HG03469 (cell line): ENCODE results near the gene ADGRD1.

Source experiments
- ATAC-seq: cut with Tn5 transposase; IDR thresholded peaks from one replicate; pipeline ENCODE4 v1.9.1; 2021; ENCODE audit warnings: mild to moderate bottlenecking, moderate library complexity, moderate number of reproducible peaks; ENCODE audit not compliant: unreplicated experiment

Gene ADGRD1

DNA sequence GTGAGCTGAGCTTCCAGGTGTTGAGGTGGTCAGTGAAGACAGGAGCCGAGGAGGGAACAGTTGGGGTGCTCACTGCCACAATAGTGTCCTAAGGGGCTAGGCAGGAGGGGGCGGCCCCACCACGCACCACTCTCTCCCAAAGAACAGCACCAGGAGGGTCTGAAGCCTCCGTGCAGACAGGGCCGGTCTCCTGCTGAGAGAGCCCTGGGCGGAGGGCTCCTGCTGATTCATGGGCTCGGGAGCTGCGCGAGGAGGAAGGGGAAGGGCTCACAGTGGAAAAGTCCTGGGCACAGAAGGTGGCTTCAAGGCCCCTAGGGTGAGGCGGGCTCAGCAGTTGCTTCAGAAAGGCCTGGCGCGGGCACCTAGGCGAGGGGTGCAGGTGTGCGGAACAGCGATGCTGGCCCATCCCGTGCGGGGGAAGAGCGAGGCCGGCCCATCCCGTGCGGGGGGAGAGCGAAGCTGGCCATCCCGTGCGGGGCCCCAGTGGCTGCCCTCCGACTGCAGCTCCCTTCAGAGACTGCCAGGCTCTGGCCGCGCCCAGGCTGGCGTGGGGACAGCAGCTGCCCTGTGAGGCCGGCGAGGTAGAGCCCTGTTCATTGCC, 176.7 kb downstream of the ADGRD1 start:
- ATAC-seq: no peak

DNA sequence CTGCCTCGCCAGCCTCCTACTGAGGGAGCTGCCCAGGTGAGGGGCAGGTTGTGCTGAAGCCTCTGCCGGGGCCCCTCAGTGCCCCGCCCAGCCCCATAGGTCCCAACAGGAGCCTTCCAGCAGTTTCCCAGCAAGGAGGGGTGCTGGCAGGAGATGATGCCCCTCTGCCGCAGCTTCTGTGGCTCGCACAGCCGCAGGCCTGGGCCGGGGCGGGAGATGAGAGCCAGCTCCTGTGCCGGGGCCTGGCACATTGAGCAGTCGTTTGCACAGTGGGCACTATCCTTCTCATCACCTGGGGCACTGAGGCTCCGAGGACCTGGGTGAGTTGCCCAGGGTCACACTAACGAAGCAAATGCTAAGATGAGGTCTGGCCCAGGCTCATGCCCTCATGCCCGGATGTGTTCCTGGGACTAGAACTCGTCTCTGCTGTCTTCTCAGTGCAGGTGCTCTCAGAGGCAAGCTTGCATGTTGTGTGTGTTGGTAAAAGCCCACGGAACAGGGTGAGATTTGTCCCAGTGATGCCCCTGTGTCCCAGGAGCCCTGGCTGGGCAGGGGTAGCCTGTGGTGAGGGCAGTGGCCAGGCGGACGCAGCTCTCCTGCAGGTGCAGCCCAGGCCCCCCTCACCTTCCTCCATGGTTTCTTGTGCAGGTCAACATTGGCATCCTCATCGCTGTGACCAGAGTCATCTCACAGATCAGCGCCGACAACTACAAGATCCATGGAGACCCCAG, 177.5 kb downstream of the ADGRD1 start:
- no peak for ATAC-seq

DNA sequence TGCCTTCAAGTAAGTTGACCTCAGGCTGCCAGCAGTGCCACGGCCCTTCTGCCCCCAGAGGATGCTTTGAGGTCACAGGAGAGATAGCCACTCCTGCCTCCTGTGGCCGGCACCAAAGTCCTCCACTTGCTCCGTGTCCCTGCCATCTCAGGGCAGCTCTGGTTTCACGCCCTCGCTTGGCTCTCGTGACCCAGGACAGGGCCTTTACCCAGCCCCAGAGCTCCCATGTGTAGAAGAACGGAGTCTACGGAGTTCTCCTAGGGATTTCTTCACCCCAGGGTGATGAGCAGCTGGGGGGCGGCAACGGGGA, 178.1 kb downstream of the ADGRD1 start:
- ATAC-seq: no peak

GRCh38 chr12:131132118-131132892, 178.6 kb downstream of the ADGRD1 start:
- ATAC-seq: no peak

GRCh38 chr12:131133015-131133905, 179.6 kb downstream of the ADGRD1 start:
- no peak for ATAC-seq

DNA sequence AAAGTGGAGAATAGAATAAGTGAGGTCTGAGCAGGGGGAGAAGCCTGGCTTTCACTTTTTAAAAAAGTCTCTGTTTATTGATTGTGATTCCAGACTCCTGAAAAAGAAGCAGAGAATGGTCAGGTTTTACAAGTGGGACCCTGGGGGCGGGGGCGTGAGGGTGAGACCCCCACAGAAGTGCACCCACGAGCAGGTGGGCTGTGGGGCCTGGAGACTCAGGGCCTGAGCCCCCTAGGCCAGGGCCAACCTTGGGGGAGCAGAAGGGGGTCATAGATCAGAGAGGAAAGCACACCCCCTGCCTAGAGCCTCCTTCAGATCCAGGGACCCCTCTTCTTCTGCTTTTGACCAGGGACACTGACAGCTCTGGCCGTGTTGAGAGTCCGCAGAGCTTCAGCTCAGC, 180.3 kb downstream of the ADGRD1 start:
- no peak for ATAC-seq

DNA sequence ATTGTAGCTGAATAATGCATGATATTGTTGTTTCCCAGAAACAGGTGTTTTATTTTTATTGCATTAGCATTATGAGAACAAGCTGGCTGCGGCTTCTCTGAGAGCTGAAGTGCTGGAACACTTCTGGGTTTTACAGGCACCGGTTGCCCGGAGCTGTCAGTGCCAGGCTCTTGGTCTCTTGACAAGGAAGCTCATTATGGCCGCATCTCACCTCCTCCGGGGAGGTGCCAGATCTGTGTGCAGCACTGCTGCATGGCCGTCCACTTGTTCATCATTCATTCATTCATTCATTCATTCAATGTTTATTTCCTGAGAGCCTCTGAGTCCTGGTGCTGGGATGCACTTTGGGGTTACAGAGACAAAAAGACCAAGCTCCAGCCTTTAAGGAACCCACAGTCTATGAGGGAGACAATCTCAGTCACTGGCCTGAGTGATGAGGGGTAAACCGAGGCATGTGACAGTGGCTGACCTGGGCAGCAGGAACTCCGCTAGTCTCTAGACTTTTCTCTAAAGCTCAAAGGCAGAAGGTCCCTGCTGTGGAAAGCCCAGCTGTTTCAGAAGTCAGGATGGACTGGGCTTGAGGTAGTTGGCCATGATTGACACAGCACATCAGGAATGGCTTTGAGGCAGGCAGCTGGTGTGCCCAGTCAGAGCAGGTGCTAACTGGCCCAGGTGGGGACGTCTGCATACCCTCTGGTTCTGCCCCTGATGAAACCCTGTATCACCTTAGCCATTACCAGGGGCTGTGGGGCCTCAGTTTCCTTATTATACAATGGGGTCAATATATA, 181.0 kb downstream of the ADGRD1 start:
- ATAC-seq: no peak

GRCh38 chr12:131135311-131135785, 181.6 kb downstream of the ADGRD1 start:
- no peak for ATAC-seq

DNA sequence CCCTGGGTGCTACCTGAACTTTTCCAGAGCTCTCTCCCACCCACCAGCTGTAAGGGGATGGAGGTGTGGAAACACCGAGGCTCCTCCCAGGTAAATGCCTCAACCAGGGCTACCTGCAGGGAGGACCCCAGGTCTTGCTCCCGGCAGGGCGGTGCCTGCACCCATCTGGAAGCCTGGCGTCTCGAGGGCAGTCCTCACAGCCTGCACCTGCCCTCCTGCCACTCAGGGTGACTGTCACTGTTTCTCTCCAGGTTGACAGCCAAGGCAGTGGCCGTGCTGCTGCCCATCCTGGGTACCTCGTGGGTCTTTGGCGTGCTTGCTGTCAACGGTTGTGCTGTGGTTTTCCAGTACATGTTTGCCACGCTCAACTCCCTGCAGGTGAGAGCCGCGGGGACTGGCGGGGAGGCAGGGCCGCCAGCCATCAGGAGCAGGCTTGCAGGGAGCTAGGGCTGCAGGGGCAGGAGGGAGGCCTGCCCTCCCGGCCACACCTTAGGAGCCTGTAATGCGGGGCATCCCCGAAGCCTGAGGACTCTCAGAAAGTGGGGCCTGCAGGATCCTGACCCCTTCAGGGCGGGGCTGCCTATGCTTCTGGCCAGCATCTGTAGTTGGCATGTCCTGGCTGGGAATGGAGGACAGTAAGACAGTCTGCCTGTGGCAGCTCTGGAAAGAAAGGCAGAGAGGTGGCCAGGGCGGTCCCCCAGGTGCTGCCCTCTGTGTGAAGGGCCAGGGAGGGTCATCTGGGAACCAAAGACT, 182.3 kb downstream of the ADGRD1 start:
- ATAC-seq: no peak

DNA sequence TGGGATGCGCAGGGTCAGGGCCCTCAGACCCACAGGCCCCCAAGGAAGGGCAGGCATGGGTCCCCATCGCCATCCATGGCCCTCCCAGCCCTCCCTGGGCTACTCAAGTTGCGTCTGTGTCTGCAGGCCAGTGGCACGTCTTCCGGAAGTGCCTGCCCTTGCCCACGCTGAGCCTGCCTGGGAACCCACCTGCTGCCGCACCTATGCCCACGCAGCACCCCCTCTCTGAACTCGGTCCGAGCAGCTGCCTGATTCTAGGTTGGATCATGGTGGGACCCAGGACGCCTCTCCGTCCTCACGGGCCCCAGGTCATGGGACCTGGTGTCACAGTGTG, 182.8 kb downstream of the ADGRD1 start:
- ATAC-seq: no peak

GRCh38 chr12:131137009-131137835, 183.5 kb downstream of the ADGRD1 start:
- no peak for ATAC-seq

GRCh38 chr12:131137836-131138637, 184.3 kb downstream of the ADGRD1 start:
- ATAC-seq: no peak

- no peak for ATAC-seq
Observed at GRCh38 chr12:131138638-131139362, 185.1 kb downstream of the ADGRD1 start.

DNA sequence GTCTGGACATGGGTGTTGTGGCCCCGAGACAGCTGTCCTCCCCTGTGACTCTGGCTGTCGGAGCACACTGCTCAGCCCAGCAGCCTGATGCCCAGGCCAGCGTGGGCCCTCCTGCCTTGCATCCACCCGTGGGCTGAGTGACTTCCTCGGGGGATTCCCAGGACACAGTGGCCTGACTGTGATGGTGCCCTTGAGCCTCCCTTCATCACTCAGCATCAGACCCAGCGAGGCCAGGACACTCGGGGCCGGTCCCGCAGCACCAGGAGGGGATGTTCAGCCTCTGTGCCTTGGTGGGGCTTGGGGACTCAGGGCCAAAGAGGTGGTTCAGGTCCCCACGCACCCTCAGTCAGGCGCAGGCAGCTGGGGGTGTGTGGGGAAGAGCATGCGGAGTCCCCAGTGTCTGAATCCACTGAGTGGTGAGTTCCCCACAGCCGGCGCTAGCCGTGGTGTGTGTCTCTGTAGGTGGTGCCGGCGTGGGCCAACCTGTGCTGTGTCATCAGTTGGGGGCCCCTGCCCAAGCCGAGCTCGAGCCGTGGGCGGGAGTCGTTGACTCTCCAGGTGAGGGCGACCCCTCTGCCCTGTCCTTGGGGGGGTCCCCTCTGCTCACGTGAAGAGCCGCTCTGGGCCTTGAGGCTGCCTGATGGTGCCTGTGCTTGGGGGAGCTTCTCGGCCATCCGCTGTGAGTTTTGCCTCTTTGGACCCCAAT, 185.8 kb downstream of the ADGRD1 start:
- no peak for ATAC-seq

GRCh38 chr12:131140069-131140435, 186.3 kb downstream of the ADGRD1 start:
- no peak for ATAC-seq

GRCh38 chr12:131140697-131141096, 187.0 kb downstream of the ADGRD1 start:
- ATAC-seq: no peak

DNA sequence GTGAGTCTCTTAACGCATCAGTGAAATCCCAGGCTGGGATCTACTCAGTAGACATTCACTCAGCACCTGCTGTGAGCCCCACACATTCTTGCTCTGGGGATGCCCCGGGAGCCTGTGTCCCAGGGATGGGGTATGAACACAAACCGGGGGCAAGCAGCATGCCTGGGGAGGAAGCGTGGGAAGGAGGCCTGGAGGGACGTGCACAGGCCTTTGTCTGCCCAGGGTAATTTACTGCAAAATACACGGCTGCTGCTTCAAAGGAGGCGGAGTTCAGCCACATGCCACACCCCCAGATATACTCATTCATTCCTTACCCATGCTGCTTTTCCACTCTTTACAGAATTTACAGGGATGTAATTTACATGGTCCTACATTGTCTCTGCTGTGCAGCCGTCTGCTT, 187.8 kb downstream of the ADGRD1 start:
- no peak for ATAC-seq
